CD4-positive, alpha-beta T cell treated with Interleukin-4 for 4 hours (primary cell): Measurements from ENCODE around the gene RBPJL.

ENCODE experiments used
- DNase-seq: peaks from one replicate; pipeline ENCODE4 v3.0.0-alpha.2; 2020

The RBPJL gene

GRCh38 chr20:45306431-45306982, at the start of gene RBPJL:
TSS of gene RBPJL (plus strand) at chr20:45306840. CDS start at chr20:45306923, 83 bp downstream.
- DNase-seq = peak; percentile 9

- DNase-seq = no peak
These were observed 49.5 kb upstream of the RBPJL start for GRCh38 chr20:45257161-45257560.

- DNase-seq = no peak
These were observed 48.9 kb upstream of the RBPJL start for GRCh38 chr20:45257711-45258110.

- no peak for DNase-seq
These were observed 48.4 kb upstream of the RBPJL start for GRCh38 chr20:45258259-45258658.

GRCh38 chr20:45258664-45259063, 48.0 kb upstream of the RBPJL start:
- DNase-seq = no peak

- DNase-seq = no peak
These were observed 42.9 kb upstream of the RBPJL start for GRCh38 chr20:45263556-45264266.

GRCh38 chr20:45266977-45267376, 39.7 kb upstream of the RBPJL start:
- DNase-seq = no peak

- DNase-seq = no peak
These were observed 38.1 kb upstream of the RBPJL start for GRCh38 chr20:45268531-45268930.

GRCh38 chr20:45269056-45269455, 37.6 kb upstream of the RBPJL start:
- DNase-seq = no peak

GRCh38 chr20:45269754-45270270, 36.8 kb upstream of the RBPJL start:
- no peak for DNase-seq

GRCh38 chr20:45275338-45275737, 31.3 kb upstream of the RBPJL start:
- no peak for DNase-seq

- no peak for DNase-seq
These were observed 26.6 kb upstream of the RBPJL start for GRCh38 chr20:45279992-45280391.

- DNase-seq = no peak
These were observed 23.7 kb upstream of the RBPJL start for GRCh38 chr20:45282700-45283550.

- DNase-seq = no peak
These were observed 23.0 kb upstream of the RBPJL start for GRCh38 chr20:45283551-45284057.

- no peak for DNase-seq
These were observed 18.3 kb upstream of the RBPJL start for GRCh38 chr20:45288376-45288775.

- DNase-seq = no peak
These were observed 17.8 kb upstream of the RBPJL start for GRCh38 chr20:45288860-45289259.

GRCh38 chr20:45289942-45290676, 16.5 kb upstream of the RBPJL start:
- no peak for DNase-seq

- DNase-seq = peak; percentile 65
These were observed 15.8 kb upstream of the RBPJL start for GRCh38 chr20:45290677-45291355.

- no peak for DNase-seq
These were observed 15.1 kb upstream of the RBPJL start for GRCh38 chr20:45291526-45291925.

GRCh38 chr20:45292343-45292742, 14.3 kb upstream of the RBPJL start:
- DNase-seq = no peak

GRCh38 chr20:45293041-45294002, 13.3 kb upstream of the RBPJL start:
- DNase-seq = peak; percentile 73
